RPMI7951 (cell line): ENCODE measurements around the gene KRT24. TPM values are rescaled to one million over a fixed set of nuclear protein-coding genes. Genes with fewer than 3 reads are reported as not detected.
"Not testable (repeated sequence)": the region's sequence is repeated elsewhere in the genome, so short reads cannot be mapped to it uniquely, and the experiment has no call there.

Experiments
- DNase-seq: peaks from one replicate; pipeline ENCODE4 v3.0.0-alpha.2; 2012; ENCODE audit warnings: low read depth
- total RNA-seq: library from RNA; depleted of rRNA; stranded (reverse); fragments of >200 nt; shearing (Covaris generic); gene quantifications from 2 replicates; pipeline ENCODE4 v1.2.3, GENCODE V29; 2014; rRNA removed

Gene KRT24
- total RNA-seq: not detected in 2 replicates

GRCh38 chr17:40703652-40704051 lies at the start of gene KRT24:
KRT24 (minus strand) TSS chr17:40703752; CDS start chr17:40703693, 59 bp downstream.
- no peak for DNase-seq

GRCh38 chr17:40751065-40751464 lies 47.5 kb upstream of the KRT24 start:
- DNase-seq: no peak

DNA sequence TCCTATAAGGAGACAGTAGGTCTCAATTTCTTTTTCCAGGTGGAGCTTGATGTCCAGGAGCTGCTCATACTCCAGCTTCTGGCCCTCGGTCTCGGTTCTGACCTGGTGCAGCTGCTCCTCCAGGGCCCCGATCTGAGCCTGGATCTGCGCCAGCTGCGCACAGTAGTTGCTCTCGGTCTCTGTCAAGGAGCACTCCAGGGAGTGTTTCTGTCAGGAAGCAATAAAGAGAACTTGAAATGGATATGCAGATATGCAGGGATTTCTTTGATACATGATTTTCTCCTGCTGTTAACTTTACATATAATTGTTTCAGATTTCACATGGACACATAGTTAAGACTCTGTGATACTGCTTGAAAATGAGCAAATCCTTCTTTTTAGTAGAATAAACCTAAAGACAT lies 46.8 kb upstream of the KRT24 start:
- no peak for DNase-seq

- DNase-seq: not testable (repeated sequence)
Measured at GRCh38 chr17:40748666-40749065, 45.1 kb upstream of the KRT24 start.

DNA sequence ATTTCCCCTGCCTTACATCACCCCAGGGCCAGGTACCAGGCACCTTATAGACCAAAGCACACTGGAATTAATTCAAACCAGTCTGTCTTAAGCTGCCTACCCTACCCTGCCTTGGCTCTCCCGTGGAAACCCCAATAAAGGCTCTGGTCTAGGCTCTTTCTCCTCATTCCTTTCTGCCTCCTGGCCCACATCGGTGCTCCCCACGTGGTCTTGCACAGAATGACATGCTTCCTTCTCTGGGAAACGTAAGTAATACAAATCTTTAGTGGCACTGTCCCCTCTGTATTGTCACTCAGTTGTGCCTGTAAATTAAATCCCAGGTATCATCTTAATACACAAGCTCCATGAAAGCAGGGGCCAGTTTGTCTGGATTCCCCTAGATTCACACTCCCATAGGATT lies 35.0 kb upstream of the KRT24 start:
- no peak for DNase-seq

DNA sequence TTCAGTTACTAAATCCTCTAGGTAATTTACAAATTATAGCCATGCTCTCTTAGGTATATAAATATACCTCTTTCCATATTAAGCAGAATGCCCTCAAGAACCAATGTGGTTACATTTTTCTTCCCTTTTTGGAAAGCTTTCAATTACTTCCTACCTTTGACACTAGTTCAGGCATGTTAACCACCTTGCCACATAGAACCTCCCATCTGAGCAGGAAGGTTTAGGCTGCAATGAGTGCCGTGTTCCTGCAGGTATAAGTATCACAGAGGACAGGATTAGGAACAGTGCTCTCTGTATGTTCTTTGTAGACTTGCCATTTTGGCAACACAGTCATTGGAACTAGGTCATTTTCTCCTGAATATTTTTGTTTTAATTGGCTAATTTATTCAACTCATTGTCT lies 31.5 kb upstream of the KRT24 start:
- no peak for DNase-seq

GRCh38 chr17:40734018-40734417 lies 30.5 kb upstream of the KRT24 start:
- no peak for DNase-seq

DNA sequence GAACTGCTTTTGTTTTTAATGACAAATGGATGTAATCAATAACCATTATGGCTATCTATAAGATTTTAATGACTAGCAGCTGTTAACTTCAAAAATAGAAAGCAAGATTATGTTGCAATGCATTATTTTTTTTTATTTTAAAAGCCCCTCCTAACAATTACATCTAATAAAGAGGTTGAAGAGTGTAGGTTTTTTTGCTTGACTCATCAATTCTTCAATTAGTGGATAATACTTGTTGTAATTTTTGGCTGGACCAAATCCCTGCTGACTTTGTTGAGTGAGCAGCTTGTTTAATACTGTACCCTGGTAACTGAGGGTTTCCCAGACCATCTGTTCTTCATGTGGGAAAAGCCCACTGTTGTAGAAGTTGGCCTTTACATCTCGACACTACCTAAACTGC lies 27.4 kb upstream of the KRT24 start:
- no peak for DNase-seq

DNA sequence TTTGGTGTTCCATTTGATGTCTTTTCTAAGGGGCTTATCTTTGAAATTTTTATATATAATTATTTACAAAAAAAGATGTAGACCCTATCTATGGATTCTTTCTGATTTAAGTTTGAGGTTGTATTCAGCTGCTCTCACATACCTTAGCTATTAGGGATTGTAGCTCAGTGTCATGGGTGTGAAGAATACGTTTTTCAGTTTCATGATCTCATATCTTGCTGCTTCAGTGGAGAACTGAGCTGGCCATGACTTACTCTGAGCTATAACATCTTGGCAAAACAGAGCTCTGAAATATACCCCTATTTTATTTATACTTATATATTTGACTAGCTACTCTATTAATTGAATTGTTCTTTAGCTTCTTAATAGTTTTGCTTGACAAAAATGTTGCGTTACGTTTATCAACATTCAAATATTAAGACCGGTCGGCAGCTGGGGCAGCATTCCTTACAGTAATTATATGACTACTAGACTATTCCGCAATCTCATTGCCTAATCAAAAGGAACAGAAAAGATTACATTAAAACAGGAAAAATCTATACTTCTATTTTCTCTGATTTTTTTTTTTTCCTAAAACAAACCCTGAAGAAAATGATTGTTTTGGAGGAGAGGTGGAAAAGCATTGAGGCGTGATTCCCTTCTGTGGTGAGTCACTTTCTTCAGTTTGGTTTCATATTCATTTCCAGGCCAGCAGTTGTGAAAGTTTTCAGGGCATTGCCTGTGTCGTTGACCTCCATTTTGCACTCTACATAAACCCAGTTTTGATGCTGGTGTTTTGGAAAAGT lies 24.1 kb upstream of the KRT24 start:
- peak; percentile 78 for DNase-seq

DNA sequence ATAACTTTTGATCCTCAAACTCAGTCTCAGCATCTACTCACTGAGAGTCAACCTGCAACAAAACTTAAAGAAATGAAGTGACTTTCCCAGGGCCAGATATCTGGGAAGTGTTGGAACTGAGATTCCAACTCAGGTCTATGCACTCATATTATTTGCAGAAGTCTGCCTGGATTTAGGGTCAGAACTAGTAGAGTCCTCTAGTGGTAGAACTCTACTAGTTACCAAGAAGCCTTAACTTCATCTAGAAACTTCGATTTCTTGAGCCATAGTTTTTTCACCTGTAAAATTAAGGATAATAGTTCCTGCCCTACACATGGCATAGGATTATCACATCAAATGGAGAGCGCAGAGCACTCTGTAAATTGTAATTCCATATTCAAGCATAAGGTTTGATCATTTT lies 23.4 kb upstream of the KRT24 start:
- peak; percentile 16 for DNase-seq

- peak; percentile 57 for DNase-seq
Measured at GRCh38 chr17:40724656-40725055, 21.1 kb upstream of the KRT24 start.

- DNase-seq: no peak
Measured at GRCh38 chr17:40722241-40722640, 18.7 kb upstream of the KRT24 start.

DNA sequence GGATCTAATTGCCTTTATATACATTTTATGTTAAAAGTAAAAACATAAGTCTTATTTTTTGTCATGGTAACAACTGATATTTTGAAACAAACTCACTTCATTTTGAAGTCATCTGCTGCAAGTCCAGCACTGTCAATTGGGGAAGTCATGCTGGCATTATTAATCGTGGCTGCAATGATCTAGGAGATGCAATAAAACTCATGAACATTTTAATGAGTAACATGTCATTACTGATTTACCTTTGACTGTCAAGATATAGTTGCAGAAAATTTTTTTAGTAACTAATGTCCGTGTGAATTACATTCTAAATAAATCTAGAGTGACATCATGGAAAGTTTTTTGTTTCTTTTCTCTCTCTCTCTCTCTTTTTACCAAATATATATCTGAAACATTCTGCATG lies 17.3 kb upstream of the KRT24 start:
- no peak for DNase-seq

DNA sequence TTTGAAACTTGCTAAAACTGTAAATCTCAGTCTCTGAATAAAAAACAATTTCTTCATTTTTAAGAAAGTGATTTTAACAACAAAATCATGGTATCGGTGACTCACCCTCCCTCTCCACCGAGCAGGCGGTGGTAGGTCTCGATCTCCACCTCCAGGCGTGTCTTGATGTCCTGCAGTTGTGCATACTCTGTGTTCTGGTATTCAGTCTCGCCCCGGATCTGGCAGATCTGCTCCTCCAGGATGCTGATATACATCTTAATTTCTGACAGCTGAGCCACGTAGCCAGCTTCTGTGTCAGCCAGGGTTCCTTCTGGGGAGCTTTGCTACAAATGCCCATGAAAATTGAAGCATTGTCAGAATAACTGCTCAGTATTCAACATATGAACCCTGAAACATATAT lies 15.4 kb upstream of the KRT24 start:
- DNase-seq: no peak

GRCh38 chr17:40717776-40718175 lies 14.2 kb upstream of the KRT24 start:
- DNase-seq: no peak

GRCh38 chr17:40714473-40714872 lies 10.9 kb upstream of the KRT24 start:
- peak; percentile 15 for DNase-seq

DNA sequence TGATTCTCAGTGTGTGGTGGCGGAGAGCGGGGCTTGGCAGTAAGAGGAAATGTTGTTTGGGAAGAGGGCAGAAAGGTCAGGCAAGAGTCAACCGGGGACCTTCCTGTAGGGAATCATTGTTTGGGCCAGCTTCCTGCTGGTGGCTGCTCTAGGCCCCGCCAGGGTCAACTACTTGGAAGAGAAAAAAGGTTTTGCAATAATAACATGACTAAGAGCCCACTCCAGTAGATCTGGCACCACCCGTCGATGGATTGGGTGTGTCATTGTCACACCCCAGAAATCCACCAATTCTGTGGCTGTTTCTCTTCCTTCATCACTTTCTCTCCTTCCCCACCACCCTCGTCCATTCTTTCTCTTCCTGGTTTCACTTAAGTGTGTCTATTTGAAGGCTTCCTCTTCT lies 4.2 kb upstream of the KRT24 start:
- peak; percentile 19 for DNase-seq

DNA sequence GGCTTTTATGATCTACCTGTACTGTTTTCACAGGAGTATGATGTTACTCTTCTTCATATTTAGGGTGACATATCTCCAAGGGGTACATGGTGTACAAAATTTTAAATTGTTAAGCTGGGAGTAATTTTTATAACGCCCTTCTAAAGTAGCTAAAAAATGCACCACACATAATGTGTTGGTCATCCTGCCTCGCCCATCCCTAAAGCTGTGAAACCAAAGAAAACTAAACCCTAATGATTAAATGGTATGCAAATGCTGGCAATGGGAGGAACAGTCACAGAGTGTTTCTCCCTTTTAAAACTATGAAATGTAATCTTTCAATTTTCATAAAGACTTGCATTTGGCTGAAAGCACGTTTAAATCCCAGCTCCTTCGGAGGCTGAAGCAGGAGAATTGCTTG lies 2.0 kb upstream of the KRT24 start:
- DNase-seq: no peak

DNA sequence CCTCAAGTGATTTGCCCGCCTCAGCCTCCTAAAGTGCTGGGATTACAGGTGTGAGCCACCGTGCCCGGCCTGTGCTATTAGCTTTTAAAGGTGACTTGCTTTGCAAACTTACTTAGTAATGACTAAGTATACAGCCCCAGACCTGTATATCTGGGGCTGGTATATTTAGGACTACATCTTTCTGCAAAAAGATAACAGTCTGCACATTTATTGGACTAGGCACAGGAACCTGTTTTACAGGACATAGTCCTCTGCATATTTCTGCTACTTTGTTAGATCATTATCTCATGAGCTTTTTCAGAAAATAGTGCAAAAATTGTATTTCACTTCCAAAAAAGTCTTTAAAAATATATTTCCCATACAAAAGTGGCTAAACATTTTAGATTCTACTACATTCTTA lies 1.3 kb downstream of the KRT24 start:
- no peak for DNase-seq

GRCh38 chr17:40699853-40700252 lies 3.7 kb downstream of the KRT24 start:
- no peak for DNase-seq

GRCh38 chr17:40699371-40699770 lies 4.2 kb downstream of the KRT24 start:
- DNase-seq: no peak

DNA sequence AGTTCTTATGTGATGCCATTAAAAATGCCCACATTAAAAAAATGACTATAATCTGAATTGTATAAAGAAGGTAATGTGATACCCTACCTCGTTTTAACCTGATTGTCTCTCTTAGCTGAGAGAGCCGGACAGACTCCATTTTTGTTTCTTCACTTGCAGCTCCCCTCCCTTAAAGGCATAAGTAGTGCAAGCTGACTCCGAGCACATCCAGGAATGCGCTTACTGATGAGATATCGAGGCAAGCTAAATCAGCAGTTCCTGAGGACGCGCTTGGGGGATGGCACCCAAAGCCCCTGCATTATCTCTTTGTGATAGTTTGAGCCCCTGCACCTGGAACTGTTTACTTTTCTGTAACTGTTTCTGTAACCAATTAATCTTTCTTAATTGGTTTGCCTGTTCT lies 6.3 kb downstream of the KRT24 start:
- DNase-seq: no peak

- peak; percentile 73 for DNase-seq
Measured at GRCh38 chr17:40696651-40697072, 6.9 kb downstream of the KRT24 start.

DNA sequence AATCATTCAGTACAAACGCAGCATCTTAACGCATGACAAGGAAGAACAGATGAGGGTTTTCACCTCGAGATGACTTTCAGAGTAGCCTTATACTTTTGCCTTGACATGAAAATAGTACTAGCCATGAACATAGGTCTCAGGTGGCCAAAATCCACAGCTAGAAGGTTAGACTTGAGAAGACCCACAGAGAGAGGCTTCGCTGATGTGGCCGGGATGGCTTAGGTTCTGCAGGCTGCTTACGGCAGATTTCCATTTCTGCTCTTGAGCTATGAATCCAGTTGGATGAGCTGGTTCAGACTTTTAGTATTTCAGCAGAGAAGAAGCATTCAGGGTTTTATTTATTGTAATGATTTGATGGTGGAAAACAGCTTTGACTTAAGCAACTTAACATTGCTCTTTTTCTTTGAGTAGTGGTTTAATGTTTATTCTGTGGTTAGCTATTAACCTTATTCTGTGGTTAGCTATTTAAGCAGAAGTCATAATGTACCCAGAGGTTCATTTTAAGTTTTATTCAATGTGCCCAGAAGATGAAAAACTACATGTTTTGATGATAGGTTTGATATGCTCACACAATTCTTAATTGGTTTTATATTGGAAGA lies 7.6 kb downstream of the KRT24 start:
- DNase-seq: no peak
